GM10248 (cell line): ENCODE results near the gene FGG.

Source experiments
- CTCF ChIA-PET: fragments of 300-600 bp; sonication (Branson Sonifier 250); formaldehyde crosslinking; extraction: SDS; loops from one replicate; lab custom pipeline; 2021; ENCODE audit warnings: antibody characterized with exemption; lab: Yijun Ruan, JAX
- POLR2A ChIA-PET: fragments of 350-650 bp; sonication (Branson Sonifier 250); formaldehyde crosslinking; extraction: SDS; loops from one replicate; lab custom pipeline; 2020; ENCODE audit warnings: antibody characterized with exemption; lab: Yijun Ruan, JAX
- DNase-seq: peaks from one replicate; pipeline ENCODE4 v3.0.0; 2012; ENCODE audit errors: extremely low spot score
- CTCF ChIP-seq: IDR thresholded peaks from 2 replicates; pipeline ENCODE4 v1.5.1; 2012; ENCODE audit warnings: mild to moderate bottlenecking, low read depth; ENCODE audit errors: extremely low read depth, missing control alignments, control extremely low read depth

FGG gene

DNA sequence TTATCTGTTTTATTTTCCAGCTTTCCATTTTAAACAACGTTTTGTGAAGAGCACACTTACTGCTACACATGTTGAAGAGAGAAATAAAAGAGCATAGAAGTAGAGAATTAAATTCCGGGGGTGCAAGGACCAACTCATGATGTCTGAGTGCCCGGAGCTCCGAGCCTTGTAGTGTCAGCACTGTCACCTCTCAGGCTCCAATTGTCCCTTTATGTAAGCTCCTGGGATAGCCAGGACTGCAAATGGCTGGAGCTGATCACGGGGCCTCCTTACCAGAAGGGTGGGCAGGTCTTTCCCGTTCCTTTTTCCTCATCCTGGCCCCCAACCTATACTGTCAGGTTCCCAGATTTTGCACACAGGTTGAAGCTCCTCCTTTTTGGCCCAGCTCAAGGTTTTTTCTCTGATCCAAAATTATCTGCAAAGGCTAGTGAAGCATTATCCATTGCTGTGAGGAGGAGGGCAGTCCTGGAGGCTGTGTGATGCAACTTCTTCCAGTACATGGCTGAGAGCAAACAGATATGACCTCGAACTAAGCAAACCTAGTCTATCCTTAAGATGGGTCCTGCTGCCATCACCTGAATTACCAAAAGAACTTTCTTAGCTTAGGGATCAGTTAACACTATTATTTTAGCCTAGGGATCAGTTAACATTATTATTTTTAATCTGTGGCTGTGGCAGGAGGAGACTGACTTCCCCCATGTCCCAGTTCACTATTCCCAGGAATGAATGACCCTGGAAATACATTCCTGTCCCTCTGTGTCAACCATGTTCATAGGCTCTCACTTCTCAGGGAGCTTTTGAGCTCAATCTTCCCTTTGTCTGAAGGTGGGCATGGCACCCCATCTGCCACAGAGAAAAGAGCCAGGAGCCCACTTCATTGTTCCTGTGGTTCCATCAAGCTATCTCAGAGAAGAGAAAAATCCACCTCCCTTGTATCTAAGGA is at the start of gene FGG:
Gene FGG, minus strand, starts transcription at position 185 of the 943 bp plus-strand sequence. Its CDS starts 47 bp downstream, at position 138.
- TF ChIP-seq CTCF = no peak
- ChIA-PET POLR2A (no interaction called here), CTCF (interaction anchor here (0.6 to 6.4 kb wide), 10 partner anchors 10 to 62 kb away, joined by 3 to 44 read pairs (median 5); partner anchors contain the start of gene PLRG1)
- no peak for DNase-seq

- CTCF ChIA-PET = interaction anchor here (1.0 to 1.1 kb wide), 2 partner anchors 22 to 48 kb away, joined by 3 to 4 read pairs; no protein-coding TSS in a partner anchor
- no peak for TF ChIP-seq CTCF
- no peak for DNase-seq
- POLR2A ChIA-PET = no interaction called here
Observed at GRCh38 chr4:154660052-154660451, 47.6 kb upstream of the FGG start.

- ChIA-PET POLR2A (no interaction called here), CTCF (no interaction called here)
- DNase-seq = no peak
- no peak for TF ChIP-seq CTCF
Observed at GRCh38 chr4:154658680-154659405, 46.4 kb upstream of the FGG start.

GRCh38 chr4:154643493-154643892 is 31.0 kb upstream of the FGG start:
- no peak for DNase-seq
- TF ChIP-seq CTCF = no peak
- POLR2A ChIA-PET = no interaction called here
- CTCF ChIA-PET = interaction anchor here (2.1 kb wide), 1 partner anchor 94 kb away, joined by 4 read pairs; the partner anchor contains the start of gene PLRG1

DNA sequence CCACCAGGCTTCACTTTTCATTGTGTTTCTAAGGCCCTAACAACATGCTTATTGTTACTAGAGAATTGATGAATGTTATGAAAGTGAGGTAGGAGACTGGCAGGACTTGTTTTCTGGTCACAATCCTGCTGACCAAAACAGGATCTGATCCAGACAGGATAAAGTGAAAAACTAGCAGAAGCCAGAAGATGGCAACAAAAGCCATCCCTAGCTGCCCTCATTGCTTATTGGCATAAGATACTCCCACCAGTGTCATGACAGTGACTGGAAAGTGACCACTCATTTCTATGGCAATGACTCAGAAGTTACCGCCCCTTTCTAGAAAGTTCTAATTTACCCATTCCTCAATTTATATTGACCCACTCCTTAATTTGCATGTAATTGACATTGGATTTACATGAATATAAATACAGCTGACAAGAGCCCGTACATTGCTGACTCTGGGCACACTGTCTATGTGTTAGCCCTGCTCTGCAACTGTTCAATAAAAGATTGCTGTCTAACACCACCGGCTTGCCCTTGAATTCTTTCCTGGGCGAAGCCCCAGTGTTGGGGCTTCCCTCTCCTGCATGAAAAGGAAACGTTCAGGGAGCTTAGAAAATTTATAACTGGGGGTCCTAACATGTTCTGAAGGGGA is 30.0 kb upstream of the FGG start:
- ChIA-PET POLR2A (no interaction called here), CTCF (interaction anchor here (2.1 to 4.4 kb wide), 2 partner anchors 24 to 93 kb away, joined by 4 to 14 read pairs; partner anchors contain the start of gene PLRG1)
- no peak for DNase-seq
- no peak for TF ChIP-seq CTCF

DNA sequence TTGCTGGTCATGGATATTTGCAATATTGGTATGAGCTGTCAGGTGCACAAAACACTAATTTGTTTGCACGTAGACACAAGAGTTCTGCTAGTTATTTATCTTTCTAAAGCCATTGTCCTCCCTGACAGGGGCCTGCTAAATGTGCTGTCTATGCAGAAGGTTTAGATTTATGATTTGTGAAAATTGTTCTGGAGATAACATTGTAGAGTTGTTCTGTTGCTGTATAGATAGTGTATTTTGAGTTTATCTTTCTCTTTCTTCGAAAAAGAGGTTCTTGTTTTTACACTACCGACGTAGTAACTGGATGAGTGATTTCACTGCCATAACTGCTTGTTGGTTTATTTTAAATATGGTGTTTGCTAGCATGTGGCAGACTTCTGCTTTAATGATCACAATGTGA is 28.5 kb upstream of the FGG start:
- no peak for TF ChIP-seq CTCF
- no peak for DNase-seq
- CTCF ChIA-PET = interaction anchor here (1.0 to 4.4 kb wide), 3 partner anchors 11 to 89 kb away, joined by 3 to 14 read pairs (median 5); no protein-coding TSS in a partner anchor
- POLR2A ChIA-PET = no interaction called here
